HFF-Myc (cell line): ENCODE results near the gene PTPN1.
"Not testable (repeated sequence)": the region's sequence is repeated elsewhere in the genome, so short reads cannot be mapped to it uniquely, and the experiment has no call there.

Source experiments
- DNase-seq: peaks from one replicate; pipeline ENCODE4 v3.0.0-alpha.2; 2011; ENCODE audit warnings: low read depth; ENCODE audit errors: extremely low read depth
- H3K4me3 ChIP-seq: replicated peaks from 2 replicates; pipeline ENCODE4 v1.5.1; 2011; ENCODE audit warnings: low read depth, mild to moderate bottlenecking, control low read depth, low read length
- CTCF ChIP-seq: IDR thresholded peaks from 2 replicates; pipeline ENCODE4 v1.5.1; 2012; ENCODE audit warnings: mild to moderate bottlenecking, low read depth, low read length, control low read depth; ENCODE audit errors: missing control alignments

PTPN1 gene

DNA sequence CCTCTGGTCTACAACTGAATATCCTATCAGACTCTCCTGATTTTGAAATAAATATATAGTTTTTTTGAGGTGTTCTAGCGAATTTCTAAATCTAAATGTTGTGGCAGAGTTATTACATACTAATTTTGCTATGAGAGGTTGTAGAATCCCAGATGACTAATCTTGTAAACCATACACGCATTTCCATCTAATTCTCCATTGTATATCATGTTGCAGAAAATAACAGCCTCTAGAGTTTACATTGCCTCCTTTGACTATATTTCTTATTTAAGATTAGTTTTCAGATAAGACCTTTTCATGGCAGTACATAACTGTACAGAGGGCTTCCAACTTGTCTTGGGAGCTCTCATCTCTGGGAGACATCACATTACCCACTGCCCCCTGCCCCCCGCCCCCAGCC lies 22.9 kb downstream of the PTPN1 start:
- H3K4me3 ChIP-seq: no peak overlapping the region
- no peak for DNase-seq
- no peak for TF ChIP-seq CTCF

DNA sequence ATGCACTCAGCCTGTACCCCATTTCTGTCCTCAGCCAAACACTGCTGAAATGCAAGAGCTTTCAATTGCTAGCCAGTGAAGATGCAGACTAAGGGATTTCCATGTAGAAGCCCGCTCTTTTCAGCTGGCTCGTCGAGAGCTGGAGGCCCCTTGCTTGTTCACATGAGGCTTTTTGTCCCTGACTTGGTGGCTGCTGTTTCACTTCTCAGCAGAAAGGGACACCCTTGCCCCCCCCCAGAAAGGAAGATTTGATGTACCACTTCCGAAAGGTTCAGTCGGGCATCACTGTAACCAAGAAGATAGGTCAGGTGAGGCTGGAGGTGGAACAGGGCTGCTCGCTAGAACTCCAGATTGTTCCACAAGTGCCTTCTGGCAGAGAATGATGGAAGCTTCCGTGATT lies 23.3 kb downstream of the PTPN1 start:
- no peak for DNase-seq
- no peak overlapping the region for H3K4me3 ChIP-seq
- TF ChIP-seq CTCF: no peak

DNA sequence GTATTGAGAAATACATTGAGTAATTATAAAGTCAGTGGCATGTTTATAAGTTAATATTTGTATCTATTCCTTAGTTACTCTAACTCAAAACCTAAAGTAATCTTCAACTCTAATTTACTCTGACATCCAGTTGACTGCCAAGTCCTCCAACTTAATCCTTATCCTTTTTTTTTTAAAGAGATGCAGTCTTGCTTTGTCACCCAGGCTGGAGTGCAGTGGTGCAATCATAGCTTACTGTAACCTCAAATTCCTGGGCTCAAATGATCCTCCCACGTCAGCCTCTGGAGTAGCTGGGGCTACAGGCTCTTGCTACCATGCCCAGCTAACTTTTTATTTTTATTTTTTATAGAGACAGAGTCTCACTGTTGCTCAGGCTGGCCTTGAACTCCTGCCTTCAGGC lies 24.4 kb downstream of the PTPN1 start:
- H3K4me3 ChIP-seq: no peak overlapping the region
- DNase-seq: no peak
- no peak for TF ChIP-seq CTCF

- no peak for DNase-seq
- TF ChIP-seq CTCF: no peak
- no peak overlapping the region for H3K4me3 ChIP-seq
Observed at GRCh38 chr20:50535162-50535561, 25.0 kb downstream of the PTPN1 start.

DNA sequence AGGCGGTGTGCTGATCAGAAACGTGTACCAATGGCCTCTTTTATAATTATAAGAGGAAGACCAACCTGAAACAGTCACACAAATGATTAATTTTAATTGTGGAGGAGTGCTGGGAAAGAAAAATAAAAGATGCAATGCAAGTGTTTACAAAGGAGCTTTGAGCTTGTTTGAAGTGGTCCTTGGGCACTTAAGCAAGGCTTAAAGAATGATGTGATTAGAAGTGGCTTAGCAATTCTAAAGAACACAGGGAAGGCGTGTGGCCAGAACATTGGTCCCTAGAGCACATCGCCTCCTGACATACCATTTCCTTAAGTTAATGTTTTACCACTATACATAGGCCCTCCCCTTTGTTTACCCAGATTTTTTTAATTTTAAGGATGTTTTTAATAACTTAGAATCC lies 26.1 kb downstream of the PTPN1 start:
- no peak for TF ChIP-seq CTCF
- no peak overlapping the region for H3K4me3 ChIP-seq
- no peak for DNase-seq

GRCh38 chr20:50537546-50538201 lies 27.5 kb downstream of the PTPN1 start:
- no peak overlapping the region for H3K4me3 ChIP-seq
- no peak for TF ChIP-seq CTCF
- DNase-seq: no peak

DNA sequence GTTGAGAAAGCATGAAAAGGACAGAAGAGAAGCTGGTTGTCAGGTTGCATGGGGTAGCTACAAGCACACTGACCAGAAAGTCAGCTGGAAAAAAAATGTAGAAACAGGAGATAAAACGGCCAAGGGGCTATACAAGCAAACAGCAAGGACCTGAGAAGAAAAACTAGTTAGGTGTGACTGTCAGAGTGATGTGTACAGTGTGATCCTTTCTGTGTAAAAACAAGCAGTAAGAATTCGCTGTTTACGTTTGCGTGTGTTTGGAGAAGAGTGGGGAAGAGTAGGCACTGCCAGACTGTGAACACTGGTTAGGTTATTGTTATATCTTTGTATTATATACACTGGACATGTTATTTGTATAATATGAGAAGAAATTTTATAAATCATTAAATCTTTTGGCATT lies 28.1 kb downstream of the PTPN1 start:
- TF ChIP-seq CTCF: no peak
- DNase-seq: no peak
- no peak overlapping the region for H3K4me3 ChIP-seq

DNA sequence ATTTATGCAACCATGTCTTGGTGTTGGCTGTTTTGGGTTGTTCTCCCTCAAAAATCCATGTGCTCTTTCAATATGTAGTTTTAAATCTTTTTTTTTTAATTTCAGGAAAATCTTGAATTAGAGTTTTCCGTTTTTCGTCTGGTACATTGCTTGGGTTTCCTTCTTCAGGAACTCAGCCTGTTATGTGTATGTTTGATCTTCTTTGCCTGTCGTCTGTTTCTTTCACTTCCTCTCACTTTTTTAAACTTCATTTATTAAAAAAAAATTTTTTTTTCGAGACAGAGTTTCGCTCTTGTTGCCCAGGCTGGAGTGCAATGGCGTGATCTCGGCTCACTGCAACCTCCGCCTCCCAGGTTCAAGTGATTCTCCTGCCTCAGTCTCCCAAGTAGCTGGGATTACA lies 29.6 kb downstream of the PTPN1 start:
- not testable (repeated sequence) for H3K4me3 ChIP-seq

More for the DNA sequence above, 29.6 kb downstream of the PTPN1 start:
- DNase-seq: not testable (repeated sequence)
